Activated CD4-positive, CD25-positive, alpha-beta regulatory T cell treated with anti-CD3 and anti-CD28 coated beads, Interleukin-2, amount 50 U/mL, for 72 hours (primary cell): Measurements from ENCODE around the gene PTH2R.
"Not testable (repeated sequence)": the region's sequence is repeated elsewhere in the genome, so short reads cannot be mapped to it uniquely, and the experiment has no call there.

ENCODE experiments used
- DNase-seq: peaks from one replicate; pipeline ENCODE4 v3.0.0; 2021

Gene PTH2R, protein sequence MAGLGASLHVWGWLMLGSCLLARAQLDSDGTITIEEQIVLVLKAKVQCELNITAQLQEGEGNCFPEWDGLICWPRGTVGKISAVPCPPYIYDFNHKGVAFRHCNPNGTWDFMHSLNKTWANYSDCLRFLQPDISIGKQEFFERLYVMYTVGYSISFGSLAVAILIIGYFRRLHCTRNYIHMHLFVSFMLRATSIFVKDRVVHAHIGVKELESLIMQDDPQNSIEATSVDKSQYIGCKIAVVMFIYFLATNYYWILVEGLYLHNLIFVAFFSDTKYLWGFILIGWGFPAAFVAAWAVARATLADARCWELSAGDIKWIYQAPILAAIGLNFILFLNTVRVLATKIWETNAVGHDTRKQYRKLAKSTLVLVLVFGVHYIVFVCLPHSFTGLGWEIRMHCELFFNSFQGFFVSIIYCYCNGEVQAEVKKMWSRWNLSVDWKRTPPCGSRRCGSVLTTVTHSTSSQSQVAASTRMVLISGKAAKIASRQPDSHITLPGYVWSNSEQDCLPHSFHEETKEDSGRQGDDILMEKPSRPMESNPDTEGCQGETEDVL

DNA sequence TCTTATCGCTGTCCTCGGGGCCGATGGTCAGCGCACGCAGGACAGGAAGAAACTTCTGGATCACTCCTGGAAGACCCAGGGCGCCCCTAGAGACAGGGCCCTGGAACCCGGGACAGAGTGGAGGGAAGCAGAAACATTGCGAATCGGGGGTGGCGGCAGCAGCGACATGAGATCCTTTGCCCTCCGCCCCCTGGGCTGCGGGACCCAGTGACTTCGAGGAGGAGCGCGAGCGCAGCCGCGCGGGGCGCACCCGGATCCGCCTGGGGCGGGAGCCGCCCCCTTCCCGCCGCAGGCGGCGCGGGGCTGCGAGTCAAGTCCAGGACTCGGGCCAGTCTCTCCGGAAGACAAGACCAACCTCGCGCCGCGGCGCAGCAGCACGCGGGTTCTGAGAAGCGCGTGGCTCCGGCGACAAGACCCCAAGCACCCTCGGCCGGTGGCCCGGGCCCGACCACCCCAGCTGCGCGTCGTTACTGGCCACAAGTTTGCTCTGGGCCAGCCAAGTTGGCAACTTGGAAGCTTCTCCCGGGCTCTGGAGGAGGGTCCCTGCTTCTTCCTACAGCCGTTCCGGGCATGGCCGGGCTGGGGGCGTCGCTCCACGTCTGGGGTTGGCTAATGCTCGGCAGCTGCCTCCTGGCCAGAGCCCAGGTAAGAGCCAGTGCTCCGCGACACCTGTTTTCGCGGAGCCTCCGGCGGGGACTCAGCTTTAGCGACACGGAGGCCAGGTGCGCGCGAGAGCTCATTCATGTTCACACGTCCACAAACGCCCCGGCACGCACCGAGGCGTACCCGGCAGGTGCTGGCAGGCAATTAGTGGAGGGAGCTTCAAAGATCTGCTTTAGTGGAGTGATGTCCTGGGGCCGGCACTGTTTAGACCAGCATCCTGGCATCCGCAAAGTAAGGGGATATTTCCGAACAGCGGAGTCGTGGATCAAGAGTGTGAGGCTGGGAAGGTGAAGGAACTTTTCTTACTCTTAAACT lies at the start of gene PTH2R:
PTH2R (plus strand) TSS at position 319 of the 978 bp plus-strand sequence; CDS start at position 571, 252 bp downstream.
- DNase-seq = no peak

DNA sequence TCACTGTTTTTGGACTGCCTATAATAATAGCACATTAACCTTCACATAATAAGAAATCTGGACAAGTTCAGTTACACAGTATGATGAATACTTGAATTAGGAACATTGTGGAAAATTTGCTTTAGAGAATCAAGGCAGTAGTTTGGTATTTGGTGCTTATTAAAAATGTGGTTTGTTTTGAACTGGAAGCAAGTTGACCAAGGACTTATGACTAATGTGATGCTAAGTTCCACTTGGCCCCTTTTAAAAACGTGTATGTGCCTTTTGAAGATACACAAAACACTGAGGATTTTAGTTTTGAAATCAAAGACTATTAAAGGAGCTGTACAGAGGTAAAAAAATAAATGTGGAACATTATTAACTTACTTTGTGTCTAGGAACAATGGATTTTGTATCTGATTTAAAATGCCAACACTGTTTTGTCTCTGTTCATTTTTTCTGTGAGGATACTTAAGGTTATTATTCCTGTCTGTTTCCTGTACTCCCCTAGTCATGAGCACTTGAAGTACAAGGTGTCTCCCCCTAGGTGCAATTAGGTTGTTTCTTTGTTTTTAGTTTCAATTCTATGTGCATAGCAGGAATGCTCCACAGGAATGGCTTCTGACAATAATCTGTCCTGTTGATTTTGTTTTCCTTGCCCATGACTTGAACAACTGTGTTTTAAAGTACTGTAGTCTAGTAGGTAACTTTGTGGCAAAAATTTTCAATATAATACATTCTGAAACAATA lies 49.6 kb upstream of the PTH2R start:
- DNase-seq = no peak

DNA sequence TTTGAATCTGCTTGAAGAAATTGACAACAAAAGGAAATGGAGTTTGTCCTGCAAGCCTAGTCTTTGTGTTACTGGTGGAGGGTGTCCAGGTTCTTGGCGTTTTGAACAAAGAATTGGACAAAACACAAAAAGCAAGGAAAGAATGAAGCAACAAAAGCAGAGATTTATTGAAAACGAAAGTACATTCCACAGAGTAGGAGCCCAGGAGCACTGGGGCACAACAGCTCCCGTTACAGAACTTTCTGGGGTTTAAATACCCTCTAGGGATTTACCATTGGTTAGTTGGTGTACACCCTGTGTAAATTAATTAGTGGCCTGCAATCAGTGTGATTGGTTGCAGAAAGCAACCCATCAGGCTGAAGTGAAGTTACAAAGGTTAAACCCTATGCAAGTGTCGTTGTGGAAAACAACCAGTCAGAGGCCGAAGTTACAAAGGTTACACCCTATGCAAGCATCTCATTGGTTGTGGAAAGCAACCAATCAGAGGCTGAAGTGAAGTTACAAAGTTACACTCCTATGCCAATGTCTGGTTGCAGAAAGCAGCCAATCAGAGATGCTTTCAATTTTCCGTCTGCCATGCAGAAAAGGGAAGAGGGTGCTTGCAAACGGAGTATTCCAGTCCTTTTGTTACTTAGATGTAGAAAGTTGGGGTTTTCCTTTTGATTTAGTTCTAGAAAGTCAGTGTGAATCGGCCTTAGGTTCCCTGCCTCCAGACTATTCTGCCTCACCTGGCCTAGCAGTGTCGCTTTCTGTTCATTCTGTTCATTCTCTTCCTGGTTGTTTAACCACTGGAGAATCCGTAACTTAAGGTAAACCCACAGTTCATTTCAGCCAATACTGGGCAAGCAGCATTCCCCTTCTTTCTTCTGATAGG lies 47.6 kb upstream of the PTH2R start:
- no peak for DNase-seq

DNA sequence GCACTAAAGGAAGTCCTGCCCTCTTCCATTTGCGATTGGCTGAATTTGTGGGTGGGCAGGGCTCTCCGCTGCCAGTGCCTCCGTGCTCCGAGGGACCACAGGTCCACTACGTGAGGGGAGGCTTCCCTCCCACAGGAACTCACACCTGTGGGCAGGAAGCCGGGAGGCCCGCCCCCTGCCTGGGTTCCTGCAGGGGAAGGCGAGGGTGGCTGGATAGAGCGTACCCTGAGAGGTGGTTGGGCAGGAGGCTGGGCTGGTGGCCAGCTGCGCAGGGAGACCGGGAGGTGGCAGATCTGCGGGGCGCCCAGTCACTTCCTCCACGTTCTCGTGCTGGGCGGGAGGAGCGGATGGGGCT lies 47.0 kb upstream of the PTH2R start:
- DNase-seq = no peak

DNA sequence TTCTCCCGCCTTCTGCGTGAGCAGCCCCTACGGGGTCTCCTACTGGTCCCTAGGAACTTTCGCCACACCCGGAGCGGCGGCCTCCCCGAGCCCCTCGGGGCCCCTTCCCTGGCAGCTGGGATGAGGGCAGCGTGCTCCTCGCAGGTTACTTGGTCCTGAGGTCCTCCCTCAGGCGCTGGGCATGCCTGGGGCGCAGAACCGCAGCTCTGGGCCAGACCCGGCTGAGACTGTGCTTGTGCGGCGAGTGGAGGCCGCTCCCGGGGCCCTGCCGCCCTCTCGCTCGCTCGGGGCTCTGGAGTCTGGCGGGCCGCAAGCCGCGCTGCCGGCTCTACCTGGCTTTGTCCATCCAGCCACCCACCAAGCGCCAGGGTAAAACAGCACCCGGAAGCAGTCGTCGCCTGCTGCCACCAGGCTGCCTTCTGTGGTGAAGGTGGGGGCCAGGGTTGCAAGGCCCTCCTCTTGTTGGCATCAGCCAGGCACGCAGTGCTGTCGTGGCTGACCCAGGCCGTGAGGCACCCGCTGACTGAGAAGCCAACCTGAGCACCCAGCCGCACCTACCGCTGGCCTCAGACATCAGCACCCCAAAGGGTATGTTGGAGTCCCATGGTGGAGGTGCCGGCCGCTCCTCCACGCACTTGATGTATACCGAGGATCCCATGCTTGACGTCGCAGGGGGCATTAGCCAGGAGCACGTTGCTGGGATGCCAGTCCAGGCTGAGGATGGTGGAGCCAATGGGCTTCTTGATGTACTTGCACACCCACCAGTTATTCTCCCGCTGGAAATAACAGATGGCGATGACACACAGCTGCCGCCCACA lies 46.1 kb upstream of the PTH2R start:
- DNase-seq = no peak

DNA sequence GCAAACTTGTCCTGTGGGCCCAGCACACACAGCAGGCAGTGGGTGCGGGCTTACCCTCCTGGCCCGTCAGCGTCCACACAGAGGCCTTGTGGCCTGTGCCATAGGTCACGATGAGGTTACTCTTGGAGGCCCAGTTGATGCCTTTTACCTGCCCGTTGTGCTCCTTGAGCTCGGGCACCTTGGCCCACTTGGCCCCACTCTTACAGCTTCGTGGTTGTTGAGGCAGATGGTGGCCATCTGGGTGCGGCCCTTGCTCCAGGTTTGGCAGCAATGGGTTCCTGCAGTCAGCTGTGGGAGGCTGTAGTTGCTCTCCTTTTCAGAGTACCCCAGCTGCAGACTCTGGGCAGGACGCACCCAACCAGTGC lies 45.5 kb upstream of the PTH2R start:
- no peak for DNase-seq

DNA sequence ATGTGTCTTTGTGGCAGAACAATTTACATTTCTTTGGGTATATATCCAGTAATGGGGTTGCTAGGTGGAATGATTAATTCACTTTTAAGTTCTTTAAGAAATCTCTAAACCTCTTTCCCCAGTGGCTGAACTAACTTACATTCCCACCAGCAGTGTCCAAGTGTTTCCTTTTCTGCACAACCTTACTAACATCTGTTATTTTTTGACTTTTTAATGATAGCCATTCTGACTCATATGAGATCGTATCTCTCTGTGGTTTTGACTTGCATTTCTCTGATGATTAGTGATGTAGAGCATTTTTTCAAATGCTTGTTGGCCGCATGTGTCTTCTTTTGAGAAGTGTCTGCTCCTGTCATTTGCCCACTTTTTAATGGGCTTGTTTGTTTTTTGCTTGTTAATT lies 43.1 kb upstream of the PTH2R start:
- DNase-seq = no peak

DNA sequence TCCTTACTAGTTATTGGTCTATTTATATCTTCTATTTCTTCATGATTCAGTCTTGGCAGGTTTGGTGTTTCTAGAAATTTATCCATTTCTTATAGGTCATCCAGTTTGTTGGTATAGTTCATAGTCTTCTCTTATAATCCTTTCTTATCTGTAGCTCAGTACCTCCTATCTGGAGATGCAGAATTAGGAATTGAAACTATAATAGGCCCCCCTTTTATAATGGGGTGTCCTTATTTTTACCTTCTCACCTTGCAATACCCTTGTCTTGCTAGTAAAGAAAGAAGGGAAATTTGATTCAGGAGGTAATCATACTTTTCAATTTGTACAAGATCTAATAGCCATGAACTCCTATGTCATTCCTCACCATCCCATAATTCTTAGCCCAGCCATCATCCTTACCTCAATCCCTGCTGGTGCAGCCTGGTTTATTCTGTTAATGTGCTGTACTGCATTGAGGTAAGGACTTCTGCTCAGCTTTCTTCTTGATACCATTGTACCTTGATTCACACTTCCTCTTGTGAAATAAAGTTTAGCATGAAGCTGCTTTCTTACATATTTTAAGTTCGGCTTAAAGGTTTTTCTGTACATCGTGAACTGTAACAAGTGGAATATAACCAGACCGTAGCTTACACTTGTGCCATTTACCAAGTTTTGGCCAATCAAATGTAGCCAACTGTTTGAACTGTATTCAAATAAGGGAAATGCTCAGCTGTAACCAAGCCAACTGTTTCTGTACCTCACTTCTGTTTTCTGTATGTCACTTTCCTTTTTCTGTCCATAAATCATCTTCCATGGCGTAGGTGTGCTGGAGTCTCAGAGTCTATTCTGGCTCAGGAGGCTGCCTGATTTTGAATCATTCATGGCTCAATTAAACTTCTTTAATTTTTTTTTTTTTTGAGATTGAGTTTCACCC lies 40.1 kb upstream of the PTH2R start:
- DNase-seq = no peak

DNA sequence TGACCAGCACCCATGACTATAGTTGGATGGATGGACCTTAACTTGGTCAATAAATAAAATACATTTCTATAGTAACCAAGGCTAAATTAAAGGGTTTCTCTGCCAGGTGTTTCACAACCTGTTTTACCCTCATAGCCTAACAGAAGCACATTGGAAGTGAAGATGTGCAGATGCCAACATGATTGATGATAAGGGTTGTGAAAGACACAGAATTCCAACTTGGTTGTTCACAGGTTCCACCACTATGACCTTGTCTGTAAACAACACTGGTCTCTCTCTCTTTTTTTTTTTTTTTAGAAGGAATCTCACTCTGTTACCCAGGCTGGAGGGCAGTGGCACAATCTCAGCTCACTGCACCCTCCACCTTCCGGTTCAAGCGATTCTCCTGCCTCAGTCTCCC lies 37.5 kb upstream of the PTH2R start:
- no peak for DNase-seq

DNA sequence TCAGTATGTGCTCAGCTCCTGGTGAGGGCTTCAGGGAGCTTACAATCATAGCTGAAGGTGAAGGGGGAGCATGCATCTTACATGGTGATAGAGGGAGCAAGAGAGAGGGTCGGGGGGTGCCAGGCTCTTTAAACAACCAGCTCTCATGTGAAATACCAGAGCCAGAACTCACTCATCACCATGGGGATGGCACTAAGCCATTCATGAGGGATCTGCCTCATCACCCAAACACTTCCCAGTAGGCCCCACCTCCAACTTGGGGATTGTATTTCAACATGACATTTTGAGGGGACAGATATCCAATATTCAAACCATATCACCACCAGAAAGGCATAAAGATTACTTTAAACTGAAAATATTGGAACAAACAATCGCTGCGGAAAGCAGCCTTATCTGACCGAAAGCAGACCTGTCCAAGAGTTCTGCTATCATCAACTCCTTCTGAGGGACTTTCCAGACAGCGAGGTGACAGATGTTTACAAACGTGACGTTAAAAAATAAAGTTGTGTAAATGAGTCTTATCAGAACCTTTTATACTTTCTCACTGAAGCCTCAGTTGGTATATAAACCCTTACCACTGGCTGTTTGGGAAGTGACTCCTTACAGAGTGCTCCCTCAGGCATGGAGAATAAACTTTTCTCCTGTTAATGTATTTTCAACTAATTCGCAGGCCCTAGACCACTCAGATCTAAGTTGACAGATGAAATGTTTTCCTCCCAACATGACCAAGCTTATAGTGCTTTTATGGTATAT lies 35.5 kb upstream of the PTH2R start:
- DNase-seq = no peak

DNA sequence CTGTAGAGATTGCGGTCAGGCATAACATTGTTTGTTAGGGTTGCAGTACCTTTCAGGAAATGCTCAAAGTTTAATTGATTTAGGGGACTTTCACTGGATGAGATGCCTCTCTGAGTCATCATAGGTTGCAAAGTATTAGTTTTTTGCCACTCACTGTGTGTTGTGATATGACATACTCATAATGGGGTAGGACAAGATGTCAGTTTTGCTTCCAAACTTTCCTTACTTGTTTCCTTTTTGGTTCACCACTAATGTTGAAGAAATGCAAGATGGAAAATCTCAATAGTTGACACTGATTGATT lies 35.0 kb upstream of the PTH2R start:
- no peak for DNase-seq

DNA sequence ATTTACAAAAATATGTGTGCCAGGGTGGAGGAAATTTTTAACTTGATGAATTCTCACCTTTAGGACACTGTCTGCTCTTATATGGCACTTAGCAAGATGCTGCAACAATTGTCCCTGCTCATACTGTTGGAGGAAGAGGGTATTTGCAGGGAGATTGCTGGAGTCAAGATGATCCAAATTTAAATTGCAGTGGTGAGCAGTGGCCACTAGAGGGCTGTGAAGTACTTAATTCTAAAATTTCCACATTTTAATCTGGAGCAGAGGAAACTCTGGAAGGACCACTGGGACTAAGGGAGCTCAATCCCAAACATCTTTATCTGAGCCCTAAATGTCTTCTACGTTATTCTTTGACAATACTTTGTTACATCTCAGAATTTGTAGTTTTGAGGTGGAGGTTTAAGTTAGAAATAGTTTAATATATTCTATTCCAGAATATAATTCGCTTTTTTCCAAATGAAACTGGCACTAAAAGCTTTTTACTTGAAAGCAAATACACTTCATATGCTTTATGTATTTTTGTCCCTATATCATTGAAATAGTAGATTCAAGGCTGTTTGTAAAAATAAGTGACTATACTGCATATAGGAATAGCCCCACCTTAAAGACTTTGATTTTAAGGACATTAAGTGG lies 33.0 kb upstream of the PTH2R start:
- no peak for DNase-seq

DNA sequence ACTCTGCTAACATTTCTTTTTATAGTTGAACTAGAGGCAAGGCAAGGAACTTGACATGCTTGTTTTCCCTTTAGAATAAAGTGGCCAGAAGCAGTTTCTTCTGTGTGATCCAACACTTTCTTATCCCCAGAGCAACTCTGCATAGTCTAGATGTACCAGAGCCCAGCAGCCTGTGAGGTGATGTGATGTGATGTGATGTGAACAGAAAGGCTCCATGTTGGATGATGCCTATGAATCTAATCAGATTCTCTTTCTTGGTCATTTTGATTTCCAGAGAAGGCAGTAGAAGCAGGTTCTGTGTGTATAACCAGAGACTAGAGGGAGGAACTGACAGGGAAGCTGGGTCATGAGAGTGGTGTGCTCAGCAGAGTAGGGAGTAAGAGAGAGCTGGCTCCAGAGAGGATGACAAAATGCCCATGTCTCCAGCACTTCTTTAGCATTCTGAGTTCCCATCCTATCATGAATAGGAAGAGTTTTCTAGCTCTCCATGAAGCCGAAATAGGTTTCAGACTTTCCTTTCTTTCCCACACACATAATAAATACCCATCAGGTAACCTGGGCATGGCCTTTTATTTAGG lies 31.0 kb upstream of the PTH2R start:
- DNase-seq = no peak

DNA sequence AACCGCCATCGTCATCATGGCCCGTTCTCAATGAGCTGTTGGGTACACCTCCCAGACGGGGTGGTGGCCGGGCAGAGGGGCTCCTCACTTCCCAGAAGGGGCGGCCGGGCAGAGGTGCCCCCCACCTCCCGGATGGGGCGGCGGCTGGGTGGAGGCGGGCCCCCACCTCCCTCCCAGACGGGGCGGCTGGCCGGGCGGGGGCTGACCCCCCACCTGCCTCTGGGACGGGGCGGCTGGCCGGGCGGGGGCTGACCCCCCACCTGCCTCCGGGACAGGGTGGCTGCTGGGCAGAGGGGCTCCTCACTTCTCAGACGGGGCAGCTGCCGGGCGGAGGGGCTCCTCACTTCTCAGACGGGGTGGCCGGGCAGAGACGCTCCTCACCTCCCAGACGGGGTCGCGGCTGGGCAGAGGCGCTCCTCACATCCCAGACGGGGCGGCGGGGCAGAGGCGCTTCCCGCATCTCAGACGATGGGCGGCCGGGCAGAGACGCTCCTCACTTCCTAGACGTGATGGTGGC lies 29.2 kb upstream of the PTH2R start:
- not testable (repeated sequence) for DNase-seq

DNA sequence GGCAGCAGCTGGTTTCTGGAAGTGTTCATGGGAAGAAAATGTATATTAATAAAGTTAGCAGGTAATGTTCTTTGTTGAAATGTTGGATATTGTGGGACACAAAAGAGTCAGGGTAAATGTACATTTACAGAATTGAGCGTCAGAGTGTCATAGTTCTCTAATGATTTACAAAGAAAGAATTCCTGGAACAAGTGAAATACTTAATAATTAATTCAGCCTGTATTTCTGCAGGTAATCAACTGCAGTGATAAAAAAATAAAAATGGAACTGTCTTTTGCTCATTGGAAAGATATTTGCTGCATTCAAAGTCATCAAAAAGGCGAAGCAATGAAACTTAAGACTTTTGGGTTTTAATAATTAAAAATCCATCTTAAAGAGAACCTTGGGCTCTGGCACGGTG lies 27.4 kb upstream of the PTH2R start:
- DNase-seq = no peak

DNA sequence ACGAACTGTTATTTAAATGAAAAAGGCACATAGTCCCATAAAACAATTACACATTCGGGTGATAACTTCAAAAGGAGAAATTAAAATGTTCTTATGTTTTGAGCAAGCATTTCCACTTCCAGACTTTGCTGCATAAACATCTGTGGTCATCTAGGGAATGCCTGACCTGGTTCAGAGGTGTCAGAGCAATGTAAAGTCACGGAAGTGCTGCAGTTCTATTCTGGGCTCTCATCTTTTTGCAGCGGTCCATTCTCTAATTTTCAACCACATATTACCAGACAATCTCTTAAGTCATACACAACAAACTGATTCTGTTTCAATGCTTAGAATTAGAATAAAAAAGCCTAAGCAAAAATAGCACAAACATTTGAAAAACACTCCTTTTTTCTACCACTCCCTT lies 22.0 kb upstream of the PTH2R start:
- DNase-seq = no peak

DNA sequence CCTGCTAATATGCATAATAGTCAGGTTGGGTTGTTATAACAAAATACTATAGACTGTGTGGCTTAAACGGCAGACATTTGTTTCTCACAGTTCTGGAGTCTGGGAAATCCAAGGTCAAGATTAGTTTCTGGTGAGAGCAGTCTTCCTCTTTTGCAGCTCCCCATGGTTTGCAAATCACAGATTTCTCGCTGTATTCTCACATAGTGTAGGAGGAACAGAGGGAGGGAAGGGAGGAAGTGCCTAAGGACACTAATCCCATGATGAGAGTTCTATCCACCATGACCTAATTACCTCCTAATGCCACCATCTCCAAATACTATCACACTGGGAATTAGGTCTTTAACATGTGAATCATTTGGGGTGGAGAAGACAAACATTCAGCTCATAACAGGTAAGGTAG lies 20.1 kb upstream of the PTH2R start:
- no peak for DNase-seq

DNA sequence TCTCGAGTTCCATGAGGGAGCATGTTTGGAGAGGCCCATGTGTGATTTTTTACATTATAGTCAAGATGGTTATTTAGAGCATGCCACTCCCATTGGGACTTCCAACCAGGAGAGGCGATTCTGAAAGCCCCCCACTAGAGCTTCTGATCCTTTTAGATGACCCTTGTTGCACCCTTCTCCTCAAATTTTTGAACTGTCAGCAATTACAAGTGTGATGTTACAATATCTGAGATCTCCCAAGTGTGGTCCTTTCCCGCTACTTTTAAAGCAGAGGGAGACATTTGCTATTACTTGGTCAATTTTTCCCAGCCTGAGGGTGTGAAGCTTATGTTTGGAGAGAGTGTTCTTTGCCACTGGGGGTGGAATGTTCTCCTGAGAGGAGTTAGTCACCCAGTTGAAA lies 16.7 kb upstream of the PTH2R start:
- DNase-seq = no peak
